NB4 (cell line): ENCODE measurements around the gene NCAM1.

Experiments
- DNase-seq: peaks from one replicate; pipeline ENCODE4 v3.0.0; 2010; ENCODE audit warnings: low read depth
- H3K4me3 ChIP-seq: one replicate; pipeline ENCODE4 v1.5.1; 2011; ENCODE audit warnings: mild to moderate bottlenecking, low read depth, low read length, moderate library complexity
- MYC ChIP-seq: IDR thresholded peaks from 2 replicates; pipeline ENCODE4 v1.6.1; 2011; ENCODE audit warnings: low read depth, low read length
- POLR2A ChIP-seq: IDR thresholded peaks from 2 replicates; pipeline ENCODE4 v1.6.1; 2011; ENCODE audit warnings: mild to moderate bottlenecking; ENCODE audit not compliant: insufficient read length; ENCODE audit errors: extremely low read depth
- TF ChIP-seq, protein P1 (sequence below): IDR thresholded peaks from one replicate; pipeline ENCODE4 v1.5.1; 2012; ENCODE audit warnings: low read depth, low read length
- TF ChIP-seq, protein P2 (sequence below): IDR thresholded peaks from 2 replicates; pipeline ENCODE4 v1.6.1; 2011; ENCODE audit warnings: low read depth, low read length

The NCAM1 gene

DNA sequence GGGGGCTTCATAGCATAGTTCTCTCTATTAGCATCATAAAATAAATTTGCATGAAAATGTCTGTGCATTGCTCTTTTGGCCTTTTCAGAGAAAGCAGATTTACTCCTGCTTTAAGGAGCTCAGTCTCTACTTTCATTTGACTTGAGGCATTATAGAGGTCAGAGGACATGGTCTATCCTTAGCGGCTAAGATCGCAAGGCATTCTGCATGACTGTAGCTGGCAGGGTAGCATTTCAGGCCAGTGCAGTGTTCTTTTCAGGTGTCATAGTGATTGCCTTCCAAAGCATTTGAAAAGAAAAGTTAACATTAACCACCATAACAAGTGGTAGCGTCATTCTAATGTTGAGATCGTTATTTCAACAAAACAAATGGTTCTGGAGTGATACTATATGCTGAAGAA lies 126.5 kb downstream of the NCAM1 start:
- H3K4me3 ChIP-seq, result no peak overlapping the region
- DNase-seq, result no peak
- TF ChIP-seq, protein P1, sequence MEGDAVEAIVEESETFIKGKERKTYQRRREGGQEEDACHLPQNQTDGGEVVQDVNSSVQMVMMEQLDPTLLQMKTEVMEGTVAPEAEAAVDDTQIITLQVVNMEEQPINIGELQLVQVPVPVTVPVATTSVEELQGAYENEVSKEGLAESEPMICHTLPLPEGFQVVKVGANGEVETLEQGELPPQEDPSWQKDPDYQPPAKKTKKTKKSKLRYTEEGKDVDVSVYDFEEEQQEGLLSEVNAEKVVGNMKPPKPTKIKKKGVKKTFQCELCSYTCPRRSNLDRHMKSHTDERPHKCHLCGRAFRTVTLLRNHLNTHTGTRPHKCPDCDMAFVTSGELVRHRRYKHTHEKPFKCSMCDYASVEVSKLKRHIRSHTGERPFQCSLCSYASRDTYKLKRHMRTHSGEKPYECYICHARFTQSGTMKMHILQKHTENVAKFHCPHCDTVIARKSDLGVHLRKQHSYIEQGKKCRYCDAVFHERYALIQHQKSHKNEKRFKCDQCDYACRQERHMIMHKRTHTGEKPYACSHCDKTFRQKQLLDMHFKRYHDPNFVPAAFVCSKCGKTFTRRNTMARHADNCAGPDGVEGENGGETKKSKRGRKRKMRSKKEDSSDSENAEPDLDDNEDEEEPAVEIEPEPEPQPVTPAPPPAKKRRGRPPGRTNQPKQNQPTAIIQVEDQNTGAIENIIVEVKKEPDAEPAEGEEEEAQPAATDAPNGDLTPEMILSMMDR, result no peak
- TF ChIP-seq, protein P2, sequence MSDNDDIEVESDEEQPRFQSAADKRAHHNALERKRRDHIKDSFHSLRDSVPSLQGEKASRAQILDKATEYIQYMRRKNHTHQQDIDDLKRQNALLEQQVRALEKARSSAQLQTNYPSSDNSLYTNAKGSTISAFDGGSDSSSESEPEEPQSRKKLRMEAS, result no peak
- TF ChIP-seq MYC, result no peak
- TF ChIP-seq POLR2A, result no peak

DNA sequence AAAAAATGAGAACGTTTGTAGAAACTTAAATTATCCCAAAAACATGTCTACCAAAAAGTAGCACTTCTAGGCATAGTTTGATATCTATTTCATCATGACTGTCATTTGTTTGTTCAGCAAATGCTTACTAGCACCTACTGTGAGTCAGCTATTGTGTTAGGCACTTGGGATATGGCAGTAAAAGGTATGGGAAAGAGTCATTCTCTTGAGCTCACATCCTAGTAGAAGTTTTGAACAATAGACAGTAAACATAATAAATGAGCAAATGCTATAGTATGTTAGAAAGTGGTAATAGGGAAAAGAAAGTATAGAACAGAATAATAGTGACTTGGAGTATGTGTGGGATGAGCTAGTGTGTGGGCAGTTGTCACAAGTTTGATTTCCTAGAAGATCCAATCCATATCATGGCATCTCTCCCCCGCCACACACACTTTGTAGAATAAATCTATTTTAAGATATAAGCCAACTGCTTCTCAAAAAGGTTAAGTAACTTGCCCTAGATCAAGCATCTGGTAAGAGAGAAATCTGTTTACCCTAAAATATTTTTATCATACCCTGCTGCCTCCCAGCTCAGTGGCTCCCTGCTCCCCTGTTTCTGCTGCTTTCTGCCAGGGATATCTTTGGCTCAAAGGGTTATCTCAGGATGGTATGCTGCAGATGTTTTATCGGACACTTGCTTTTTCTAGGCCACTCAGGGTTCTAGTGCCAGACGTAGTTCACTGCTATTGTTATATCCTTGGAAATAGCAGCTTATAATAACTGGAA lies 129.7 kb downstream of the NCAM1 start:
- no peak for DNase-seq
- no peak for TF ChIP-seq MYC
- TF ChIP-seq, protein P2, result no peak
- no peak for TF ChIP-seq POLR2A
- TF ChIP-seq, protein P1, result no peak
- H3K4me3 ChIP-seq, result no peak overlapping the region

DNA sequence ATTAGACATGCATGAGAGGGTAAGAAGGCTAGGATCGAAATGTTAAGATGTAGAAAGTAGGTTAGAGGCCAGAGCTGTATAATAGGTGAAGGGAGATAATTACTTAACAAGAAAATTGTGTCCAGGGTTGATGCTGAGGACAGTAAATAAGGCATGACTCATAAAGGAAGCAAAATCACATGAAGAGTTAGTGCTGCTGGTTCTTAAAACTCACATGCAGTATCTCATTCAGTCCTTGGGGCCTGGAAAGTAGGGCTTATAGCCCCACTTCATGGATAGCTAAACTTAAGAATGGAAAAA lies 130.2 kb downstream of the NCAM1 start:
- TF ChIP-seq, protein P1, result no peak
- TF ChIP-seq MYC, result no peak
- TF ChIP-seq, protein P2, result no peak
- TF ChIP-seq POLR2A, result no peak
- no peak for DNase-seq
- no peak overlapping the region for H3K4me3 ChIP-seq

DNA sequence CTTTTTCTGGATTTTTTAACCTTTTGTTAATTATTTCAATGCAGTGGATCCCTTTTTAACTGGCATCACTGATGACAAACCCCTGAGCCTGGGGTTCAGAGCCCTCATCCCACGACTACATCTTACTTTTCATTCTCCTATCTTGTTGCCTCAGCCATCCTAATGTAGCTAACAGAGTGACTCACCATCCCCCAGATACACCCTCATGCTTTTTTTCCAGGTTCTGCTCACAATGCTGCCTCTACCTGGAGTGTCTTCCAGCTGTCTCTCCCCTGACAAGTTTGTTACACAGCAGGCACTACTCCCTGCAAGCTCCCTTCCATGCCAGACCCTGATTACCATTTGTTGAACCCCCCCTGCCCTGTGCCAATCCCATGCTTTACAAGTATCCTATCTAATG lies 135.4 kb downstream of the NCAM1 start:
- H3K4me3 ChIP-seq, result no peak overlapping the region
- TF ChIP-seq, protein P2, result no peak
- TF ChIP-seq POLR2A (no peak), MYC (no peak)
- TF ChIP-seq, protein P1, result no peak
- DNase-seq, result no peak

DNA sequence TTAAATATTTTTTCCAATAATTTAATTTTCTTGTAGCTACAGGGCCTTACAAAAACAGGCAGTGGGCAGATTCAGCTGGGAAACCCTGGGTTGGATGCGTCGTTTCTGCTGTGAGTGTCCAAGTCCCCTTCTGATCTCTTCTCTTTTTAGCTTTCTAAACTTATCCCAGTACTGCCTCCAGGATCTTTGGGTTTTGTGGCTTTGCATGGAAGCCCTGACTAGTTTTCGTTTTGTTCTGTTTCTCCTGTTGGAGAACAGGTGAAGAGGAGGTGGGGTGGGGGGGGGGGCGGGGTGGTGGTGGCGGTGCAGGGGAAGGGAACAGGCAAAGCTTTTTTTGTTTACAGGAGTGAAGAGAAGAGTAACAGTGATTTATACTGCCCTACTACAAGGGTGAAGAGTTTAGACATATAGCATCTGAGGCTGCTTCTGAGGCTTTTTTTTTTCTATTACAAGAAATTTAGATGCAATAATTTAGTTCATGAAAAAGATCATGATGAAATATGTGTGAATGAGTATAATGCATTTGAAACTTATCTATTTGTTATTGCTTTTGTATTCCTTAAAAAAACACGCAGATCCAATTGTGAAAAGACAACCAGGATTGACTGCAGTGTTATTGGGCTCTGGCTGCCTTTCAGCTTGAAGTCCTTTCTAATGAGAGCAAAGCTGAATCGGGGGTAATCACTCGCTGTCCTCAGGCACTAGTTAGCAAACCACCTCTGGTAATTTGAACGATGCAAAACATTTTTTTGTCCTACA lies 142.9 kb downstream of the NCAM1 start:
- H3K4me3 ChIP-seq, result no peak overlapping the region
- no peak for DNase-seq
- TF ChIP-seq MYC, result no peak
- TF ChIP-seq, protein P1, result no peak
- no peak for TF ChIP-seq POLR2A
- TF ChIP-seq, protein P2, result no peak
